IPS-18a (cell line): ENCODE measurements around the gene ELP1.
"Not testable (repeated sequence)": the region's sequence is repeated elsewhere in the genome, so short reads cannot be mapped to it uniquely, and the experiment has no call there.

Experiments
- H3K27ac ChIP-seq: one replicate; pipeline ENCODE4 v1.5.1; 2013; ENCODE audit warnings: low read length
- H3K27me3 ChIP-seq: one replicate; pipeline ENCODE4 v1.6.1; 2013; ENCODE audit warnings: mild to moderate bottlenecking, low read length; ENCODE audit not compliant: control insufficient read depth, insufficient read depth
- H3K36me3 ChIP-seq: one replicate; pipeline ENCODE4 v1.6.1; 2013; ENCODE audit warnings: low read depth, low read length; ENCODE audit not compliant: control insufficient read depth
- H3K4me1 ChIP-seq: one replicate; pipeline ENCODE4 v1.6.1; 2013; ENCODE audit warnings: low read depth, low read length; ENCODE audit not compliant: control insufficient read depth
- H3K4me3 ChIP-seq: one replicate; pipeline ENCODE4 v1.5.1; 2013; ENCODE audit warnings: low read length
- H3K9ac ChIP-seq: one replicate; pipeline ENCODE4 v1.6.1; 2013; ENCODE audit warnings: mild to moderate bottlenecking, low read length, moderate library complexity
- H3K9me3 ChIP-seq: one replicate; pipeline ENCODE4 v1.6.1; 2013; ENCODE audit warnings: low read depth, low read length; ENCODE audit not compliant: control insufficient read depth

ELP1 gene

DNA sequence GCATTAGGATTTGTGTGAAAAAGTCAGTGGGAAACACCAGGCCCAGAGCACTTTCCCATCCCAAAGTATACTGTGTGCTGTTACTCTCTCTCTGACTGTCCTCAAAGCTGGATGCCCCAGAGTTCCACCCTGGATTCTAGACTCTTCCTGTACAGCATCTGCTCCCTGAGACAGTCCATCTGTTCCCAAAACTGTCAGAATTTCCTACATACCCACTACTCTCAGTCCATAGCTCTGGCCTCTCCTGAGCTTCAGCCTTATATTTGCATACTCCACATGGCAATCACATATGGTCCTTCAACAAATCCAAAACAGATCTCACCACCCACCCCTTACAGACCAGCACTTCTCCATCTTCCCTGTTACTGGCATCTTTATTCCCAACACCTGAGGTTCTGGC, 9.5 kb downstream of the ELP1 start:
- Histone ChIP-seq H3K27me3 (no peaks in the 10 kb centered on the region), H3K4me1 (no peaks in the 10 kb centered on the region), H3K27ac (no peak overlapping the region), H3K9ac (no peak overlapping the region), H3K9me3 (no peaks in the 10 kb centered on the region), H3K4me3 (no peak overlapping the region), H3K36me3 (peaks cover 48% of the 10 kb centered on the region)

DNA sequence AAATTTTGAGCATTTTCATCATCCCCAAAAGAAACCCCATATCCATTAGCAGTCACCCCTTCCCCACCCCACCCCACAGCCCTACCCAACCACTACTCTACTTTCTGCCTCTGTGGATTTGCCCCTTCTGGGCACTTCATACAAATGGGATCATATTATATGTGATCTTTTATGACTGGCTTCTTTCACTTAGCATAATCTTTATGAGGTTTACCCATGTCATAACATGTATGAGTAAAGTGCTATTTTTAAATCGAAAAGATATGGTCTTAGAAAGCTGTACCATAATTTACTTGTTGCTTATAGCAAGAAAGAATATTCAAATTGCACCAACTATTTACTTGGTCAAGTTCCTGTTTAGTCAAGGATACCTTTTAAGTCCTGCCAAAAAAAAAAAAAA, 12.7 kb downstream of the ELP1 start:
- Histone ChIP-seq H3K4me3 (no peak overlapping the region), H3K9me3 (no peaks in the 10 kb centered on the region), H3K9ac (no peak overlapping the region), H3K4me1 (no peaks in the 10 kb centered on the region), H3K27ac (no peak overlapping the region), H3K36me3 (peaks cover 41% of the 10 kb centered on the region), H3K27me3 (no peaks in the 10 kb centered on the region)

DNA sequence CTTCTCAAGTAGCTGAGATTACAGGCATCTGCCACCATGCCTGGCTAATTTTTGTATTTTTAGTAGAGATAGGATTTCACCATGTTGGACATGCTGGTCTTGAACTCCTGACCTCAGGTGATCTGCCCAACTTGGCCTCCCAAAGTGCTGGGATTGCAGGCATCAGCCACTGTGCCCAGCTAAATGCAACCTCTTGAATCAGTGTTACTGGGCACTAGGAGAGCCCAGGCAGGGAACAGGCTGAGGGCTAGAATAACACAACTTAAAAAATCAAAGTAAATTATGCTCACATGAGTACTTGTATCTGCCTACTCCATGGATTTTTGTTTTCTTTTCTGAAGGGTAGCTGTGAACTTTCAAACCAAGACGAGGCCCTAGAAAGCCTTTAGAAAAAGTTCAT, 13.5 kb downstream of the ELP1 start:
- not testable (repeated sequence) for H3K9ac ChIP-seq, H3K4me3 ChIP-seq, H3K9me3 ChIP-seq, H3K4me1 ChIP-seq, H3K27me3 ChIP-seq, H3K27ac ChIP-seq
- H3K36me3 ChIP-seq, result peaks cover 40% of the 10 kb centered on the region

DNA sequence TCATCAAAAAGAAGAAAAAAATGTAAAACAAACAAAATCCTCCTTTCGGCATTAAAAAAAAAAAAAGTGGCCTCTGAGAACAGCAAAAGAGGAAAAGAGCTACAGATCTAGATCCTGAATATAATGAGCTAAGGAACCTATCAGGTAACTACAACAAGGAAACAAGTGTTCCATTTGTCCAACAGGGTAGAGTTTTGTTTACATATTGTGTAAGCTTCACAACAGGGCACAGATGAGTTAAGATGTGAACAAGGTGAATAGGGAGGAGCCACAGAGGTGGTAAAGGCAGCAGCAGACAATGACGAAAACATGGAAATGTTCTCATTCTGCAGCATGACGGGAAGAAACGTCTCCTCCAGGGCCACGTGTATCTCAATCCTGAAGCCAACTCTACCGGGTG, 14.4 kb downstream of the ELP1 start:
- H3K4me3 ChIP-seq, result no peak overlapping the region
- no peak overlapping the region for H3K9ac ChIP-seq
- H3K4me1 ChIP-seq, result no peaks in the 10 kb centered on the region
- no peaks in the 10 kb centered on the region for H3K27me3 ChIP-seq
- H3K9me3 ChIP-seq, result no peaks in the 10 kb centered on the region
- peaks cover 45% of the 10 kb centered on the region for H3K36me3 ChIP-seq
- no peak overlapping the region for H3K27ac ChIP-seq

DNA sequence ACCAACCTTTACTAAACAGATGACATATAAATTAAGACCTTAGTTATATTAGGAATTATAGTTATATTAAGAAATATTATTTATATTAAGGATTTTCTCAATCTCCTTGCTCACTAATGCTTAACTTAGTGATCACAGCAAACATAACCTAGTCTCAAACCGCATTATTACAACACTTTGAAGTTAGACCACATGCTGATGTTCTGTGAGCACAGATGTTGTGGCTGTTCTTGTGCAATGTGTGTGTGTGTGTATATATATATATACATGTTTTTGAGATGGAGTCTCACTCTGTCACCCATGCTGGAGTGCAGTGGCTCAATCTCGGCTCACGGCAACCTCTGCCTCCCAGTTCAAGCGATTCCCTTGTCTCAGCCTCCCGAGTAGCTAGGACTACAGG, 20.5 kb downstream of the ELP1 start:
- H3K4me1 ChIP-seq, result no peaks in the 10 kb centered on the region
- H3K4me3 ChIP-seq, result no peak overlapping the region
- H3K36me3 ChIP-seq, result peaks cover 61% of the 10 kb centered on the region

DNA sequence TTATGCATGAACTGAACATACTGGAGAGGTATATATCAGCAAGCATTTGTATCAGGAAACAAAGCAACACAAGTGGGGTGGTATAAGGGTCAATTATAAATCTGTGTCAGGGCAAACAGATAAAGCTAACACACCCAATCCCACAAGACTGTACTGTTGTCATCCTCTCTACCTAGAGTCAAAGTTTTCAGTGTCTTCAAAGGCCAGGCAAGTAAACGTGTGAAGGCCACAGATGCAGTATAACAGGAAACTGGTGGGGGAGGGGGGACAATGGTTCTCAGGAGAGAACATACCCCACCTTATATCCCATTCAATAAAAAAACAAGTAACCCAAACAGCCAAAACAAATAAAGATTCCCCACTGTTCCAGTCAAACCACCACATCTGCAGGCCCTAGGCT, 22.1 kb downstream of the ELP1 start:
- no peak overlapping the region for H3K9ac ChIP-seq
- peaks cover 69% of the 10 kb centered on the region for H3K36me3 ChIP-seq
- no peaks in the 10 kb centered on the region for H3K9me3 ChIP-seq
- H3K4me1 ChIP-seq, result no peaks in the 10 kb centered on the region
- H3K27ac ChIP-seq, result no peak overlapping the region
- H3K4me3 ChIP-seq, result no peak overlapping the region
- no peaks in the 10 kb centered on the region for H3K27me3 ChIP-seq

More for the DNA sequence above, 20.5 kb downstream of the ELP1 start:
- no peak overlapping the region for H3K9ac ChIP-seq
- H3K9me3 ChIP-seq, result no peaks in the 10 kb centered on the region
- H3K27ac ChIP-seq, result no peak overlapping the region
- no peaks in the 10 kb centered on the region for H3K27me3 ChIP-seq

DNA sequence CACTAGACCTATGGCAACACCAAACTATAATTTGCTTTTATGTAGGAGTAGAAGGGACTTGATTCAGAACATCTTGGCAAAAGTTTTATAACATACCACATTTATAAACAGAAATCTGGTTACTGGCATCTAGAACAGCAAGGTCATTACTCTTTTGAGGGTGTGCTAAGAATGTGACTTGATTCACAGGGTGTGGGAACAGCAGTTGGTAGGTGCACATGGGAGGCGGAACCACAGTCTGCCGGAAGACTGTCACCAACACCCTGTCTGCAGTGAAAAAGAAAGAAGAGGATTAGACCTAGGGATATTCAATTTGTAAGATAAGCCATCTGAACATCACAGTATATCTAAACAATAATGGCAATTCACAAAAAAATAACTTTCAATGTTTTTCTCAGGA, 23.0 kb downstream of the ELP1 start:
- Histone ChIP-seq H3K4me1 (no peaks in the 10 kb centered on the region), H3K9me3 (no peaks in the 10 kb centered on the region), H3K4me3 (no peak overlapping the region), H3K9ac (no peak overlapping the region), H3K27me3 (no peaks in the 10 kb centered on the region), H3K36me3 (peaks cover 69% of the 10 kb centered on the region), H3K27ac (no peak overlapping the region)

DNA sequence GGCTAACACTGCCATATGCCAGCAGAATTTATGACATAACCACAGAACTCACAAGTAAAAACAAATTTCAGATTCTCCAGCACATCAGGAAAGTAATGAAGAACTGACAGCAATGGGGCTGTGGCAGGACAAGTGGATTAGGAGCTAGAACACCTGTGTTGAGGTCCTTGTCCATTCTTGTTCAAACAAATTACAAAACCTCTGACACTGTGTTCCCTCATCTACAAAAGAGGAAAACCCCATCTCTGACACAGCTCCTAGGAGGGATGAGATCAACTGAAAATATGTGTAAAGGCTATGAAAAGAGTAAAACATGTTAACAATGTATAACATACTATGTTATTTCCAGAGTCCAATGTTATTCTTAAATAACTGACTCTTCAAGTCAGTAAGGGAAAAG, 23.5 kb downstream of the ELP1 start:
- Histone ChIP-seq H3K9ac (no peak overlapping the region), H3K27ac (no peak overlapping the region), H3K9me3 (no peaks in the 10 kb centered on the region), H3K4me3 (no peak overlapping the region), H3K4me1 (no peaks in the 10 kb centered on the region), H3K27me3 (no peaks in the 10 kb centered on the region), H3K36me3 (peaks cover 70% of the 10 kb centered on the region)

DNA sequence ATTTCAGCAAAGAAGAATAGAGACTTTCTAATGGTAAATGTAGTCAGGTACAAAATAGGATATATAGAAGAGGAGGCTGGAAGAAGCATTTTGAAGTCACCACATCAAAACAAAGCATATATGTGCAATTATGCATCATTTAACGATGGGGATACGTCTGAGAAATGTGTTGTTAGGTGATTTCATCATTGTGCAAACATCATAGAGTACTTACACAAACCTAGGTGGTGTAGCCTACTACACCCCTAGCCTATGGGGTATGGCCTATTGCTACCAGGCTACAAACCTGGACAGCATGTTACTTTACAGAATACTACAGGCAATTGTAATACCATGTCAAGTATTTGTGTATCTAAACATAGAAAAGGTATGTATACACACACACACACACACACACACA, 28.4 kb downstream of the ELP1 start:
- no peaks in the 10 kb centered on the region for H3K9me3 ChIP-seq

DNA sequence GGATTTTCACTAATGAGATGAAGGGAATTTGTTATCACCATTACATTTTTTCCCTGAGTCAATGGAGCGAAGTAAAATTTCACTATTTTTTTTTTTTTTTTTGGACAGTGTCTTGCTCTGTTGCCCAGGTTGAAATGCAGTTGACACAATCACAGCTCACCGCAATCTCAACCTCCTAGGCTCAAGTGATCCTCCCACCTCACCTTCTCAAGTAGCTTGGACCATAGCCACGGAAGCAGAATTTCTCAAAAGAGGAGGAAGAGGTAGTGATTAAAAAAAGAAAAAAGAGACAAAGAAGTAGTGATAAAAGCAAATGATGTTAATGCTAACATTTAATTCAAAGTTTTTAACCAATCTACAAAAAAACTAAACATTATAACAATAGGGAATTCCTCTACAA, 29.8 kb downstream of the ELP1 start:
- no peaks in the 10 kb centered on the region for H3K27me3 ChIP-seq
- peaks cover 82% of the 10 kb centered on the region for H3K36me3 ChIP-seq
- H3K4me3 ChIP-seq, result no peak overlapping the region
- H3K27ac ChIP-seq, result no peak overlapping the region
- no peaks in the 10 kb centered on the region for H3K4me1 ChIP-seq
- H3K9ac ChIP-seq, result no peak overlapping the region
- H3K9me3 ChIP-seq, result no peaks in the 10 kb centered on the region

More for the DNA sequence above, 28.4 kb downstream of the ELP1 start:
- no peaks in the 10 kb centered on the region for H3K27me3 ChIP-seq
- H3K9ac ChIP-seq, result no peak overlapping the region
- peaks cover 80% of the 10 kb centered on the region for H3K36me3 ChIP-seq
- H3K4me1 ChIP-seq, result no peaks in the 10 kb centered on the region
- H3K4me3 ChIP-seq, result no peak overlapping the region
- H3K27ac ChIP-seq, result no peak overlapping the region

DNA sequence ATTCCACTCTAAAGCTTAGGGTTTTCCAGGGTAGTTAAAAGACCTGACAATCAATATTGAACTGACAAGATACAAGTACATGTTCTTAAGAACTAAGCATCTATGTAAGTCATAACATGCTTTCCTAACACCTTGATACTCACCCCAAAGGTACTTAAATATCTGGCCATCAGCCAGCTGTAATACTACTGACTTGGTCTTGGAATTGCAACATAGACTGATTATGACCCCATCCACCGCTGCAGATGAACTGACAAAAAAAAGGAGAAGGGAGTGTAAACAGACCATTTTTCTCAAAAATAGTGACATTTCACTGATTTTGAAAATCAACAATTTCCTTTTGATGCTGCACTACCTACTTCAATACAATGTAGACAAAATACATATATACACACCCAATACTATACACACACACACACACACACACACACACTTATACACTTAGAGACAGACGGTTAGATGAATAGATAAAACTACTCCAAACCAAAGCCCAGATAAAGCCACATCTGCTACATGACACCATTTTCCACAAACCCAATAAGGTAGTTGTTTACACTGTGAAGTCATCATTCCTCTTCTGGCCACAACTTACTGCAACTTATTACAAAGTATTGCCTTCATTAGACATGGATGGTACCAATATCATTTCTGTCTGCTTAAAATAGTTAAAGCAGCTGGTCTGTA, 30.4 kb downstream of the ELP1 start:
- Histone ChIP-seq H3K36me3 (peaks cover 86% of the 10 kb centered on the region), H3K9ac (no peak overlapping the region)

DNA sequence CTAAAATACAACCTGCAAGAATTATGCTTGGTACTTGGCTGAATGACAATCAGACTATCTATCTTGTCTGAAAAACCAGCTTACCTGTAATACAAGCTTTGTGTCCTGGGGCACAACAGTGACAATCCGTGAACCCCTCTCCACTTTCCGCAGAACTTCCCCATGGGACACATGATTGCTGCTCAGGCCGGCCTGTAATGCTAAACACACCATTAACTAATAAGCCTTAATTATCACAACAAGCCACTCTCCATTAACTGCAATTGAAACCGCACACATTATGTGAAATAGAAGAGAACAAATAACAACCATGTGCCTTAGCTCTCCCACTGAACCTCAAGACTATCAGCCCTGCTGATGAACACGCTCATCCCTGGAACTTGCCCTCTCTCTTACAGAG, 33.7 kb downstream of the ELP1 start:
- Histone ChIP-seq H3K27ac (no peak overlapping the region), H3K36me3 (peaks cover 87% of the 10 kb centered on the region), H3K27me3 (no peaks in the 10 kb centered on the region), H3K4me1 (no peaks in the 10 kb centered on the region), H3K9ac (no peak overlapping the region), H3K9me3 (no peaks in the 10 kb centered on the region), H3K4me3 (no peak overlapping the region)

More for the DNA sequence above, 30.4 kb downstream of the ELP1 start:
- Histone ChIP-seq H3K27me3 (no peaks in the 10 kb centered on the region), H3K4me3 (no peak overlapping the region), H3K27ac (no peak overlapping the region), H3K4me1 (no peaks in the 10 kb centered on the region), H3K9me3 (no peaks in the 10 kb centered on the region)
